DOHH2 (cell line): ENCODE data around the gene ANK3.

Source experiments
- CTCF ChIP-seq: fragments of 200-600 bp; sonication (generic); IDR thresholded peaks from one replicate; pipeline ENCODE4 v1.5.1; 2014; ENCODE audit warnings: antibody characterized with exemption, mild to moderate bottlenecking, low read depth, low read length; ENCODE audit not compliant: poor library complexity, severe bottlenecking
- EZH2phosphoT487 ChIP-seq: fragments of 200-600 bp; sonication (generic); IDR thresholded peaks from 2 replicates; pipeline ENCODE4 v1.6.1; 2017; ENCODE audit warnings: borderline replicate concordance, mild to moderate bottlenecking, antibody characterized with exemption, low read length, moderate library complexity, mixed read lengths

- TF ChIP-seq CTCF = no peak
- no peak for TF ChIP-seq EZH2phosphoT487
These were observed 12.7 kb downstream of the ANK3 start for GRCh38 chr10:60377042-60377352.
